Astrocyte of the cerebellum (primary cell): ENCODE results near the gene PSMB7.

Source experiments
- DNase-seq: peaks from one replicate; pipeline ENCODE4 v3.0.0-alpha.2; 2011; ENCODE audit warnings: low read depth
- H3K4me3 ChIP-seq: 2 replicates; pipeline ENCODE4 v1.5.1; 2011; ENCODE audit warnings: mild to moderate bottlenecking, low read depth, low read length, moderate library complexity
- CTCF ChIP-seq: IDR thresholded peaks from 2 replicates; pipeline ENCODE4 v1.5.1; 2012; ENCODE audit warnings: low read length, low read depth, moderate library complexity, mild to moderate bottlenecking; ENCODE audit errors: missing control alignments
- in situ Hi-C: cut with HindIII; loops from 2 replicates; pipeline ENCODE4 v1.10.0; 2017; ENCODE audit warnings: low sequenced_read_pairs

Gene PSMB7

GRCh38 chr9:124353166-124353768 is 62.0 kb downstream of the PSMB7 start:
- no peak for TF ChIP-seq CTCF
- H3K4me3 ChIP-seq, result no peak overlapping the region
- no peak for DNase-seq
- in situ Hi-C loops, result no loop called here

GRCh38 chr9:124352616-124353015 is 62.6 kb downstream of the PSMB7 start:
- TF ChIP-seq CTCF, result no peak
- DNase-seq, result no peak
- no peak overlapping the region for H3K4me3 ChIP-seq
- in situ Hi-C loops, result no loop called here

- no peak for TF ChIP-seq CTCF
- H3K4me3 ChIP-seq, result no peak overlapping the region
- no peak for DNase-seq
- in situ Hi-C loops, result no loop called here
Observed at GRCh38 chr9:124351672-124352468, 63.4 kb downstream of the PSMB7 start.

GRCh38 chr9:124350494-124351263 is 64.6 kb downstream of the PSMB7 start:
- in situ Hi-C loops, result no loop called here
- H3K4me3 ChIP-seq, result no peak overlapping the region
- no peak for DNase-seq
- TF ChIP-seq CTCF, result no peak

GRCh38 chr9:124349675-124350493 is 65.4 kb downstream of the PSMB7 start:
- in situ Hi-C loops, result no loop called here
- no peak overlapping the region for H3K4me3 ChIP-seq
- no peak for DNase-seq
- no peak for TF ChIP-seq CTCF

- no peak for DNase-seq
- no peak for TF ChIP-seq CTCF
- no peak overlapping the region for H3K4me3 ChIP-seq
- in situ Hi-C loops, result no loop called here
Observed at GRCh38 chr9:124349267-124349666, 66.0 kb downstream of the PSMB7 start.
